ENCODE results near the gene TPCN2. TPM values are rescaled to one million over a fixed set of nuclear protein-coding genes. Genes with fewer than 3 reads are reported as not detected.
A peak's percentile ranks its signal among the peaks of the same experiment; 100 is the strongest.

The TPCN2 gene
- total RNA-seq, 1 experiment from 2014 or later, result 16.3 TPM

GRCh38 chr11:69089258-69089657, 40.5 kb downstream of the TPCN2 start:
- CTCF ChIA-PET, result interaction anchor here (0.6 to 1.7 kb wide), 8 partner anchors 10 to 506 kb away, joined by 3 to 5 read pairs (median 3); no protein-coding TSS in a partner anchor
- H3K27me3 Mint-ChIP-seq (ENCODE audit: insufficient read depth, unreplicated experiment), result no peaks in the 10 kb centered on the region
- intact Hi-C loops (cut with micrococcal nuclease), result loop anchor here (2.0 to 10.0 kb wide), 3 partner anchors 47 to 244 kb away; partner anchors contain the start of genes CPT1A, IGHMBP2 and MRPL21

GRCh38 chr11:69091638-69092165, 43.0 kb downstream of the TPCN2 start:
- no peak for TF ChIP-seq CTCF (IDR thresholded peaks at IDR 0.05; ENCODE audit: unreplicated experiment)
- POLR2A ChIA-PET, result interaction anchor here (0.7 to 0.9 kb wide), 2 partner anchors 26 to 583 kb away, joined by 3 to 4 read pairs; no protein-coding TSS in a partner anchor
- Mint-ChIP-seq H3K27ac (ENCODE audit: low read depth, unreplicated experiment) (no peak overlapping the region), H3K9me3 (ENCODE audit: unreplicated experiment) (no peaks in the 10 kb centered on the region), H3K27me3 (ENCODE audit: insufficient read depth, unreplicated experiment) (no peaks in the 10 kb centered on the region), H3K4me1 (ENCODE audit: insufficient read depth, unreplicated experiment) (peaks cover 12% of the 10 kb centered on the region), H3K4me3 (ENCODE audit: unreplicated experiment) (no peak overlapping the region), H3K36me3 (ENCODE audit: insufficient read depth, unreplicated experiment) (peaks cover 22% of the 10 kb centered on the region)
- CTCF ChIA-PET, result interaction anchor here (1.5 kb wide), 1 partner anchor 579 kb away, joined by 4 read pairs; no protein-coding TSS in a partner anchor
- no peak for DNase-seq (ENCODE audit: unreplicated experiment)
- intact Hi-C loops (cut with micrococcal nuclease), result no loop called here
- BruUV-seq (replicated peaks), result no TSS peak

More at GRCh38 chr11:69089258-69089657, 40.5 kb downstream of the TPCN2 start:
- DNase-seq (ENCODE audit: unreplicated experiment), result peak; percentile 40
- Mint-ChIP-seq H3K27ac (ENCODE audit: low read depth, unreplicated experiment) (peak overlapping the region; percentile 23), H3K36me3 (ENCODE audit: insufficient read depth, unreplicated experiment) (peaks cover 25% of the 10 kb centered on the region), H3K9me3 (ENCODE audit: unreplicated experiment) (no peaks in the 10 kb centered on the region), H3K4me3 (ENCODE audit: unreplicated experiment) (no peak overlapping the region), H3K4me1 (ENCODE audit: insufficient read depth, unreplicated experiment) (peaks cover 12% of the 10 kb centered on the region)
- POLR2A ChIA-PET, result interaction anchor here (0.8 kb wide), 1 partner anchor 185 kb away, joined by 4 read pairs; no protein-coding TSS in a partner anchor
- TF ChIP-seq CTCF (IDR thresholded peaks at IDR 0.05; ENCODE audit: unreplicated experiment), result no peak
- BruUV-seq (replicated peaks), result no TSS peak

GRCh38 chr11:69092263-69092662, 43.5 kb downstream of the TPCN2 start:
- H3K9me3 Mint-ChIP-seq (ENCODE audit: unreplicated experiment), result no peaks in the 10 kb centered on the region
- CTCF ChIA-PET, result interaction anchor here (1.0 kb wide), 1 partner anchor 553 kb away, joined by 3 read pairs; no protein-coding TSS in a partner anchor
- POLR2A ChIA-PET, result interaction anchor here (0.7 kb wide), 1 partner anchor 27 kb away, joined by 3 read pairs; no protein-coding TSS in a partner anchor
- no peak overlapping the region for H3K4me3 Mint-ChIP-seq (ENCODE audit: unreplicated experiment)
- H3K4me1 Mint-ChIP-seq (ENCODE audit: insufficient read depth, unreplicated experiment), result peaks cover 12% of the 10 kb centered on the region
- no peak for TF ChIP-seq CTCF (IDR thresholded peaks at IDR 0.05; ENCODE audit: unreplicated experiment)
- no peak overlapping the region for H3K27ac Mint-ChIP-seq (ENCODE audit: low read depth, unreplicated experiment)
- intact Hi-C loops (cut with micrococcal nuclease), result no loop called here
- no peak for DNase-seq (ENCODE audit: unreplicated experiment)
- peaks cover 23% of the 10 kb centered on the region for H3K36me3 Mint-ChIP-seq (ENCODE audit: insufficient read depth, unreplicated experiment)
- H3K27me3 Mint-ChIP-seq (ENCODE audit: insufficient read depth, unreplicated experiment), result no peaks in the 10 kb centered on the region
- no TSS peak for BruUV-seq (replicated peaks)

- BruUV-seq (replicated peaks), result no TSS peak
- Mint-ChIP-seq H3K27ac (ENCODE audit: low read depth, unreplicated experiment) (no peak overlapping the region), H3K4me3 (ENCODE audit: unreplicated experiment) (no peak overlapping the region), H3K27me3 (ENCODE audit: insufficient read depth, unreplicated experiment) (no peaks in the 10 kb centered on the region), H3K4me1 (ENCODE audit: insufficient read depth, unreplicated experiment) (peaks cover 12% of the 10 kb centered on the region), H3K9me3 (ENCODE audit: unreplicated experiment) (no peaks in the 10 kb centered on the region), H3K36me3 (ENCODE audit: insufficient read depth, unreplicated experiment) (peaks cover 17% of the 10 kb centered on the region)
- ChIA-PET POLR2A (no interaction called here), CTCF (interaction anchor here (0.5 to 1.0 kb wide), 3 partner anchors 306 to 568 kb away, joined by 3 to 4 read pairs (median 3); no protein-coding TSS in a partner anchor)
- intact Hi-C loops (cut with micrococcal nuclease), result no loop called here
- no peak for TF ChIP-seq CTCF (IDR thresholded peaks at IDR 0.05; ENCODE audit: unreplicated experiment)
- DNase-seq (ENCODE audit: unreplicated experiment), result no peak
These were observed 44.4 kb downstream of the TPCN2 start for GRCh38 chr11:69093106-69093505.

Measured in MCF 10A (cell line).